Measurements from ENCODE around the gene SLC38A1.

GRCh38 chr12:46206471-46206870 is 62.4 kb downstream of the SLC38A1 start:
- TF ChIP-seq CTCF (IDR thresholded peaks at IDR 0.05) = no peak
- TF ChIP-seq REST (IDR thresholded peaks at IDR 0.05; ENCODE audit: low read depth, low read length) = no peak
- no peak for TF ChIP-seq MAX (IDR thresholded peaks at IDR 0.05; ENCODE audit: low read depth)
- no peak for TF ChIP-seq FOSL2 (IDR thresholded peaks at IDR 0.05; ENCODE audit: borderline replicate concordance, low read depth)
- no peak for TF ChIP-seq TAF1 (IDR thresholded peaks at IDR 0.05; ENCODE audit: borderline replicate concordance, low read depth, low read length)
- no peak for TF ChIP-seq RAD21 (IDR thresholded peaks at IDR 0.05; ENCODE audit: low read length)
- TF ChIP-seq RFX5 (IDR thresholded peaks at IDR 0.05; ENCODE audit: low read length) = no peak
- TF ChIP-seq ZBTB33 (IDR thresholded peaks at IDR 0.05; ENCODE audit: borderline replicate concordance, low read depth) = no peak
- TF ChIP-seq YY1 (IDR thresholded peaks at IDR 0.05; ENCODE audit: low read depth) = no peak
- no peak for TF ChIP-seq USF2 (IDR thresholded peaks at IDR 0.05; ENCODE audit: borderline replicate concordance, low read depth, low read length)
- no peak for TF ChIP-seq ELF1 (IDR thresholded peaks at IDR 0.05)
- TF ChIP-seq FOXM1 (IDR thresholded peaks at IDR 0.05; ENCODE audit: low read depth) = no peak
- no peak for TF ChIP-seq JUND (IDR thresholded peaks at IDR 0.05)

All from SK-N-SH (cell line).